Measurements from ENCODE around the gene CDC73.
A peak's percentile ranks its signal among the peaks of the same experiment; 100 is the strongest.

The CDC73 gene

GRCh38 chr1:193121616-193122593, at the start of gene CDC73:
Gene CDC73 (plus strand): TSS chr1:193122031. CDS start chr1:193122201, 170 bp downstream.
- H3K4me3 ChIP-seq (ENCODE audit: low read length): peak within 1 kb of the TSS; percentile 100
- TF ChIP-seq ZNF274 (IDR thresholded peaks at IDR 0.05; ENCODE audit: low read depth, low read length): no peak

- H3K4me3 ChIP-seq (ENCODE audit: low read length): no peak overlapping the region
- TF ChIP-seq ZNF274 (IDR thresholded peaks at IDR 0.05; ENCODE audit: low read depth, low read length): no peak
These were observed 43.8 kb upstream of the CDC73 start for GRCh38 chr1:193077991-193078390.

- H3K4me3 ChIP-seq (ENCODE audit: low read length): no peak overlapping the region
- no peak for TF ChIP-seq ZNF274 (IDR thresholded peaks at IDR 0.05; ENCODE audit: low read depth, low read length)
These were observed 42.6 kb upstream of the CDC73 start for GRCh38 chr1:193079187-193079586.

GRCh38 chr1:193083365-193084088, 38.3 kb upstream of the CDC73 start:
- no peak for TF ChIP-seq ZNF274 (IDR thresholded peaks at IDR 0.05; ENCODE audit: low read depth, low read length)
- H3K4me3 ChIP-seq (ENCODE audit: low read length): peak overlapping the region; percentile 28; the same call in 1 of the 2 replicates

GRCh38 chr1:193085263-193085662, 36.6 kb upstream of the CDC73 start:
- TF ChIP-seq ZNF274 (IDR thresholded peaks at IDR 0.05; ENCODE audit: low read depth, low read length): no peak
- no peak overlapping the region for H3K4me3 ChIP-seq (ENCODE audit: low read length)

GRCh38 chr1:193086342-193086741, 35.5 kb upstream of the CDC73 start:
- TF ChIP-seq ZNF274 (IDR thresholded peaks at IDR 0.05; ENCODE audit: low read depth, low read length): no peak
- H3K4me3 ChIP-seq (ENCODE audit: low read length): no peak overlapping the region

- TF ChIP-seq ZNF274 (IDR thresholded peaks at IDR 0.05; ENCODE audit: low read depth, low read length): no peak
- H3K4me3 ChIP-seq (ENCODE audit: low read length): no peak overlapping the region
These were observed 33.9 kb upstream of the CDC73 start for GRCh38 chr1:193087893-193088292.

- no peak overlapping the region for H3K4me3 ChIP-seq (ENCODE audit: low read length)
- no peak for TF ChIP-seq ZNF274 (IDR thresholded peaks at IDR 0.05; ENCODE audit: low read depth, low read length)
These were observed 31.0 kb upstream of the CDC73 start for GRCh38 chr1:193090865-193091264.

GRCh38 chr1:193094112-193094511, 27.7 kb upstream of the CDC73 start:
- TF ChIP-seq ZNF274 (IDR thresholded peaks at IDR 0.05; ENCODE audit: low read depth, low read length): no peak
- no peak overlapping the region for H3K4me3 ChIP-seq (ENCODE audit: low read length)

GRCh38 chr1:193102662-193103061, 19.2 kb upstream of the CDC73 start:
- TF ChIP-seq ZNF274 (IDR thresholded peaks at IDR 0.05; ENCODE audit: low read depth, low read length): no peak
- no peak overlapping the region for H3K4me3 ChIP-seq (ENCODE audit: low read length)

- H3K4me3 ChIP-seq (ENCODE audit: low read length): peak overlapping the region; percentile 96
- TF ChIP-seq ZNF274 (IDR thresholded peaks at IDR 0.05; ENCODE audit: low read depth, low read length): no peak
These were observed 17.9 kb upstream of the CDC73 start for GRCh38 chr1:193103759-193104501.

- peak overlapping the region; percentile 96 for H3K4me3 ChIP-seq (ENCODE audit: low read length)
- no peak for TF ChIP-seq ZNF274 (IDR thresholded peaks at IDR 0.05; ENCODE audit: low read depth, low read length)
These were observed 17.3 kb upstream of the CDC73 start for GRCh38 chr1:193104502-193104906.

- peak within 1 kb of the TSS; percentile 96 for H3K4me3 ChIP-seq (ENCODE audit: low read length)
- no peak for TF ChIP-seq ZNF274 (IDR thresholded peaks at IDR 0.05; ENCODE audit: low read depth, low read length)
These were observed 16.7 kb upstream of the CDC73 start, which contains the start of gene GLRX2 for GRCh38 chr1:193104907-193105820. Gene GLRX2 (minus strand): TSS chr1:193105414. CDS start chr1:193105382, 32 bp downstream.

All from GM08714 (cell line).